A673 (cell line): ENCODE results near the gene EFCAB8. TPM values are rescaled to one million over a fixed set of nuclear protein-coding genes. Genes with fewer than 3 reads are reported as not detected.

Source experiments
- BruUV-seq: library from RNA; stranded (reverse); fragments of 400-500 nt; replicated peaks from 2 replicates; lab custom pipeline; 2021; lab: Mats Ljungman, UMichigan
- CTCF ChIA-PET: fragments of 300-600 bp; sonication (Branson Sonifier 250); formaldehyde crosslinking; loops from one replicate; lab custom pipeline; 2022; ENCODE audit warnings: antibody characterized with exemption; lab: Charles Lee
- POLR2A ChIA-PET: fragments of 300-600 bp; sonication (Branson Sonifier 250); formaldehyde crosslinking; loops from one replicate; lab custom pipeline; 2022; ENCODE audit warnings: antibody characterized with exemption; ENCODE audit not compliant: low non-redundant PET; lab: Charles Lee
- DNase-seq: peaks from one replicate; pipeline ENCODE4 v3.0.0-alpha.2; 2015; ENCODE audit warnings: low spot score
- H3K27ac ChIP-seq: fragments of 200-600 bp; sonication (generic); 2 replicates; pipeline ENCODE4 v1.5.1; 2016; ENCODE audit warnings: mixed run types, low read depth, mild to moderate bottlenecking, mixed read lengths, antibody characterized with exemption, low read length; ENCODE audit not compliant: poor library complexity, severe bottlenecking
- H3K27me3 ChIP-seq: fragments of 200-600 bp; sonication (generic); replicated peaks from 2 replicates; pipeline ENCODE4 v1.6.1; 2017; ENCODE audit warnings: mixed run types, low read depth, mild to moderate bottlenecking, mixed read lengths, antibody characterized with exemption, low read length; ENCODE audit not compliant: insufficient read depth, poor library complexity
- H3K36me3 ChIP-seq: fragments of 200-600 bp; sonication (generic); 2 replicates; pipeline ENCODE4 v1.6.1; 2016; ENCODE audit warnings: mixed run types, mild to moderate bottlenecking, mixed read lengths, antibody characterized with exemption, low read length; ENCODE audit not compliant: insufficient read depth, poor library complexity, severe bottlenecking
- H3K4me1 ChIP-seq: fragments of 200-600 bp; sonication (generic); 2 replicates; pipeline ENCODE4 v1.6.1; 2017; ENCODE audit warnings: mixed run types, mild to moderate bottlenecking, mixed read lengths, antibody characterized with exemption, low read length; ENCODE audit not compliant: insufficient read depth, poor library complexity, severe bottlenecking
- H3K4me3 ChIP-seq: fragments of 200-600 bp; sonication (generic); 2 replicates; pipeline ENCODE4 v1.5.1; 2016; ENCODE audit warnings: low read depth, mixed run types, mild to moderate bottlenecking, mixed read lengths, low read length; ENCODE audit not compliant: poor library complexity, severe bottlenecking
- H3K9me3 ChIP-seq: fragments of 200-600 bp; sonication (generic); 2 replicates; pipeline ENCODE4 v1.6.1; 2016; ENCODE audit warnings: mixed run types, low read depth, mild to moderate bottlenecking, mixed read lengths, antibody characterized with exemption, low read length; ENCODE audit not compliant: poor library complexity, severe bottlenecking
- EZH2 ChIP-seq: fragments of 200-600 bp; sonication (generic); IDR thresholded peaks from 2 replicates; pipeline ENCODE4 v1.6.1; 2017; ENCODE audit warnings: borderline replicate concordance, low read depth, mild to moderate bottlenecking, mixed read lengths, antibody characterized with exemption, low read length; ENCODE audit not compliant: poor library complexity, severe bottlenecking
- intact Hi-C: fragments of 100-400 bp; cut with micrococcal nuclease; formaldehyde crosslinking; loops from one replicate; pipeline ENCODE4 v1.10.0; 2022; ENCODE audit not compliant: unreplicated experiment
- total RNA-seq: library from RNA; stranded (reverse); gene quantifications from 2 replicates; pipeline ENCODE4 v1.2.3, GENCODE V29; 2021
- TF ChIP-seq, protein P1 (sequence below): fragments of 300-800, 200-600 bp; sonication (generic); conservative IDR thresholded peaks from 2 replicates; pipeline ENCODE4 v1.5.1; 2017; ENCODE audit warnings: low read depth, mild to moderate bottlenecking, antibody characterized with exemption, low read length, moderate library complexity, mixed read lengths

The EFCAB8 gene
- total RNA-seq, 1 experiment from 2014 or later = not detected

- ChIA-PET CTCF (no interaction called here), POLR2A (no interaction called here)
- no peaks in the 10 kb centered on the region for H3K36me3 ChIP-seq
- H3K9me3 ChIP-seq = no peaks in the 10 kb centered on the region
- no TSS peak for BruUV-seq
- H3K4me1 ChIP-seq = no peaks in the 10 kb centered on the region
- TF ChIP-seq, protein P1, sequence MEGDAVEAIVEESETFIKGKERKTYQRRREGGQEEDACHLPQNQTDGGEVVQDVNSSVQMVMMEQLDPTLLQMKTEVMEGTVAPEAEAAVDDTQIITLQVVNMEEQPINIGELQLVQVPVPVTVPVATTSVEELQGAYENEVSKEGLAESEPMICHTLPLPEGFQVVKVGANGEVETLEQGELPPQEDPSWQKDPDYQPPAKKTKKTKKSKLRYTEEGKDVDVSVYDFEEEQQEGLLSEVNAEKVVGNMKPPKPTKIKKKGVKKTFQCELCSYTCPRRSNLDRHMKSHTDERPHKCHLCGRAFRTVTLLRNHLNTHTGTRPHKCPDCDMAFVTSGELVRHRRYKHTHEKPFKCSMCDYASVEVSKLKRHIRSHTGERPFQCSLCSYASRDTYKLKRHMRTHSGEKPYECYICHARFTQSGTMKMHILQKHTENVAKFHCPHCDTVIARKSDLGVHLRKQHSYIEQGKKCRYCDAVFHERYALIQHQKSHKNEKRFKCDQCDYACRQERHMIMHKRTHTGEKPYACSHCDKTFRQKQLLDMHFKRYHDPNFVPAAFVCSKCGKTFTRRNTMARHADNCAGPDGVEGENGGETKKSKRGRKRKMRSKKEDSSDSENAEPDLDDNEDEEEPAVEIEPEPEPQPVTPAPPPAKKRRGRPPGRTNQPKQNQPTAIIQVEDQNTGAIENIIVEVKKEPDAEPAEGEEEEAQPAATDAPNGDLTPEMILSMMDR = no peak
- TF ChIP-seq EZH2 = no peak
- H3K4me3 ChIP-seq = no peak overlapping the region
- intact Hi-C loops = no loop called here
- no peaks in the 10 kb centered on the region for H3K27me3 ChIP-seq
- DNase-seq = no peak
- no peak overlapping the region for H3K27ac ChIP-seq
Measured at GRCh38 chr20:32934580-32934979, 75.9 kb downstream of the EFCAB8 start.

- Histone ChIP-seq H3K36me3 (no peaks in the 10 kb centered on the region), H3K4me1 (no peaks in the 10 kb centered on the region), H3K27ac (no peak overlapping the region), H3K27me3 (no peaks in the 10 kb centered on the region), H3K4me3 (no peak overlapping the region), H3K9me3 (no peaks in the 10 kb centered on the region)
- no peak for DNase-seq
- intact Hi-C loops = loop anchor here (10.0 kb wide), 1 partner anchor 267 kb away; the partner anchor contains the start of gene C20orf203
- CTCF ChIA-PET = no interaction called here
- no TSS peak for BruUV-seq
- POLR2A ChIA-PET = no interaction called here
- TF ChIP-seq, protein P1 = no peak
- no peak for TF ChIP-seq EZH2
Measured at GRCh38 chr20:32941155-32941885, 82.6 kb downstream of the EFCAB8 start.

- BruUV-seq = no TSS peak
- H3K4me1 ChIP-seq = no peaks in the 10 kb centered on the region
- H3K27ac ChIP-seq = no peak overlapping the region
- peaks cover 18% of the 10 kb centered on the region for H3K27me3 ChIP-seq
- no peak overlapping the region for H3K4me3 ChIP-seq
- DNase-seq = no peak
- CTCF ChIA-PET = no interaction called here
- intact Hi-C loops = loop anchor here (10.0 kb wide), 1 partner anchor 269 kb away; the partner anchor contains the start of gene C20orf203
- POLR2A ChIA-PET = no interaction called here
- TF ChIP-seq, protein P1 = no peak
- TF ChIP-seq EZH2 = no peak
- H3K36me3 ChIP-seq = no peaks in the 10 kb centered on the region
- H3K9me3 ChIP-seq = no peaks in the 10 kb centered on the region
Measured at GRCh38 chr20:32943490-32944052, 84.8 kb downstream of the EFCAB8 start.
